ENCODE results near the gene UEVLD.

UEVLD gene

DNA sequence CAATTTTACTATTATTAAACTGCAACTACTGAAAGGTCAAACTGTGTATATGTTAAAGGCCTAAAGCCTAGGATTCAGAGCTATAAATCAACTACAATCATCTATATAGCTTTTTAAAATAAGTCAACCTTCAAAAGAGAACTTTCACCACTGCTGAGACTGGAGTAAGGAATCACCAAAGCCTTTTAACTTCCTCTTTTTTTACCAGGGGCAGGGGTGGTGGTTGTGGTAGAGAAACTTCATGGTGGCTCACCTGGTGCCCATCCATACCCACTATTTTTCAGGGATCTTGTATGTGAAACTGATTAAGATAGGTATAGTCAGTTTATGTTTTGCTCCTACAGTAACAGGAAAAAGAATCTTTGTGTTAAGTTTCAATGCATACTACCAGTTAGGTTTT, 93.3 kb downstream of the UEVLD start:
- no peak for DNase-seq

DNA sequence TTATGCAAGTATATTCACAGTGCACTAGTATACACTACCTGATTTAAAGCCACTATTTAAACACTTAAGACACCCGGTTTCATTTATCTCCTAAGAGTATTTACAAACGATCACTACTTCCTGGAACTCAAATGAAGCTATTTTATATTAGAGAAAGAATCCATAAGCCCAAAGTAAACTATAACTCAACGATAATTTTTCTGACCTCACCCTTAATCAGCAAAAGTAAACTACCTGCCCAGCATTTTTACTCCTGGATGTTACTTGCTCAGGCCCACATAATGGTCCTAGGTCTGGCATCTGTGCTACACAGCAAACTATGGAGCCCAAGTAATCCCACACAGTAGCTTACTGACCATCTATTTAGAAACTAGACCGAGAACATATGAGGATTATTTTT, 95.2 kb downstream of the UEVLD start:
- no peak for DNase-seq

DNA sequence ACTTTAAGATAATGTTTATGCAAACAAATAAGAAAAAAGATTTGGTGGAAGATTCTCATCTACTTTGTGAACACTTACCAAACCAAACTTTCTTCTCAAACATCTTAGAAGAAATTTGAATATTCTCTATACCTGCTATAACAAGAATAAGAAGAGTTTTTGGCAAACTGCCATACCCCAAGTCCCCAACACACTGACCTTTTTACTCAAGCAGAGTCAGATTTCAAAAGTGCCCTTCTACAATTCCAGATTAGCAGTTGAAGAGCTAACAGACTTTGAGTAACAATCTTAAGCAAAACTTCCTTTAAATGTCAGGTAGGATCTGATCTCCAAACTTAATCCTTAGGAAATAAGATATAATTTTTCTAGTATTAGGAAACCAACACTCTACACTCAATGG, 95.6 kb downstream of the UEVLD start:
- DNase-seq, result no peak

DNA sequence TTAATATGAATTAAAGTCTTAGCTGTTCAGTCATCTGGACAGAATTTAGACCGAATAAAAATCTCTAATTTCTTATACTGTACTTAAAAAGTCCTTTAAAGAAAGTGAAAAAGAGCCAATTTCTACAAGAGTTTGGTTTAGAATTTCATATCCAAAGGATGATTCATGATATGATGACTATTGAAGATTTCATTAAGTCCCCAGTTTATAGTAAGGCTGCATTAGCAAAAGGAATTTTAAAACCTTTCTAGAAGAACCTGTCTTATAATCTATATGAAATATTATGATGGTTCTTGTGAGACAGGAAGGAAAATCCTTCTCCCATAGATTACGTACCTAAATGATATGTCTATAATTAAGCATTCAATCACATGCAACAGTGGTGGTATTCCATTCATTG, 96.6 kb downstream of the UEVLD start:
- no peak for DNase-seq

DNA sequence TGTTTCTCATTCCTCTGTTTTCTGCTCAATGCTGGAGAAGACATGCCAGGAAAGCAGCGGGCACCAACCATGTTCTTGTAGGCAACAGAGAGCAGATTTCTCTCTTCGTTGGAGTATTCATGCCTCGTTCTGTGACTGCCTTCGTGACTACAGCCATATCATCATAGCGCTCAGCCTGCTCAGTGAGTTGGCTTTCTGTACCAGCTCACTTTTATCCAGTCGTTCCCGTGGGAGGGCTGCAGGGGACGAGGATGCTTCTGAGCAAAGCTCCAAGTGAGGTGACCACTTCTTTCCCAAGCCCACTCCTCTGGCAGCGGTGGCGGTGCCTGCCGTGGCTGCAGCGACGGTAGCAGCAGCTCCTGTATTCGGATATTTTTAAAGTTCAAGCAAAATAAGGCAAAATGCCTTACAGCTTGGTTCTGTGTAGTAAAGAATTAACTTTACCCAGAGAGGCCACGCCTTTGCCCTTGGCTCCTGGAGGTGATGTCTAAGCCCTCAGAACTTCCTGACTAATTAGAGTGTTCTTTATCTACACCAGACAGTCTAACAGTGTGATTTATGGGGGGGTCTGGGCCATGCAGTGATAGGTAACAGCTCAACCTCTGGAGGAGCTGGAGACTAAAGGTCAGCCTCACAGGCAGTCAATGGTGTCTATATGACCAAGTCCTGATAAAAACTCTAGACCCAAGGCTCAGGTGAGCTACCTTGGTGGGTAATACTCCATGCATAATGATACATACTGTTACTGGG, 97.6 kb downstream of the UEVLD start:
- no peak for DNase-seq

DNA sequence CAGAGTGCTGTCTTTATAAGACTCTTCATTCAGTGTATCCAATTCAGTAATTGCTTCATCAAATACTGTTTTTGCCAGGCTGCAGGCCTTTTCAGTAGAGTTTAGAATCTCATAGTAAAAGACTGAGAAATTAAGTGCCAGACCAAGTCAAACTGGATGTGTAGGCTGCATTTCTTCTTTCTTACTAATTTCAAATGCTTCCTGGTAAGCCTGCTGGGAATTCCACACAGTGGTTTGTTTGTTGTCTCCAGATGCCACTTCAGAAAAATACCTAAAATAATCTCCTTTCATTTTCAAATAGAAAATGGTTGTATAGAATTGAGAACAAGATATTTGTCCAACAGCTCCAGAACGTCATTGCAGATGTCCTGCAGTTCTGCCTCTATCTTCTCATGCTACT, 98.2 kb downstream of the UEVLD start:
- no peak for DNase-seq

DNA sequence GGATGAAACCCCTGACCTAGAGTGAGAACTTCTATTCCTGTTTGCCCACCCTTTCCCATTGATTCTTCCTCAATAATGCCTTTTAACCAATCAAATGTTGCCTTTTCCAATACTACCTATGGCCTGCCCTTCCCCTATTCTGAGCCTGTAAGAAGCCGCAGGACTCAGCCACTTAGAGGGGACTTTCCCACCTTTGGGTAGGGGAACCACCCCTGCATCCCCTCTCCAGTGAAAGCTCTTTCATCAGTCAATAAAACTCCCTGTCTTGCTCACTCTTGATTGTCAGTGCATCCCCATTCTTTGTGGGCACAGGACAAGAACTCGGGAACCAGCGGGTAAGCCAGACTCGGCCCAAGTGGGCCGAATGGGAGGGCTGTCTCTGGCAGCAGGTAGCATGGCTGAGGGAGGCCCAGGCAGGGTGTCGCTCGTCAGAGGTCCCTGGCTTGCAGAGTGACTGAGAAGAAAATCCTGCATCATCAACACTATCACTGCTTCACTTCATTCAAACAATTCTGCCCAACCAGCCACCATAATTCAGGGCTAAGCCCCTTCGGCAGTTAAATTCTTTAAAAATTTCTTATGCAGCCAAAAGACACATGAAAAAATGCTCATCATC, 102.5 kb downstream of the UEVLD start:
- no peak for DNase-seq

Data from activated CD4-positive, alpha-beta T cell treated with anti-CD3 and anti-CD28 coated beads for 48 hours (primary cell).